H9 (cell line): ENCODE measurements around the gene FLVCR2. TPM values are rescaled to one million over a fixed set of nuclear protein-coding genes. Genes with fewer than 3 reads are reported as not detected.

Source experiments
- DNase-seq: peaks from one replicate; pipeline ENCODE4 v3.0.0-alpha.2; 2017
- H2AFZ ChIP-seq: one replicate; pipeline ENCODE4 v1.6.1; 2013; ENCODE audit warnings: mild to moderate bottlenecking, low read length, control low read depth, moderate library complexity
- H2AK5ac ChIP-seq: 2 replicates; pipeline ENCODE4 v1.6.1; 2013; ENCODE audit warnings: low read length, control low read depth, mixed read lengths; ENCODE audit not compliant: insufficient read length
- H2BK120ac ChIP-seq: one replicate; pipeline ENCODE4 v1.6.1; 2013; ENCODE audit warnings: low read depth, mild to moderate bottlenecking, low read length, control low read depth, inconsistent platforms; ENCODE audit not compliant: poor library complexity, severe bottlenecking
- H2BK12ac ChIP-seq: 2 replicates; pipeline ENCODE4 v1.6.1; 2013; ENCODE audit warnings: low read length, control low read depth, mixed read lengths, low read depth; ENCODE audit not compliant: insufficient read length
- H2BK15ac ChIP-seq: 2 replicates; pipeline ENCODE4 v1.6.1; 2013; ENCODE audit warnings: low read depth, low read length, control low read depth
- H2BK20ac ChIP-seq: one replicate; pipeline ENCODE4 v1.6.1; 2013; ENCODE audit warnings: low read depth, mild to moderate bottlenecking, low read length, control low read depth, inconsistent platforms; ENCODE audit not compliant: poor library complexity, severe bottlenecking
- H2BK5ac ChIP-seq: 2 replicates; pipeline ENCODE4 v1.6.1; 2013; ENCODE audit warnings: low read length, control low read depth, mixed read lengths; ENCODE audit not compliant: insufficient read length
- H3K14ac ChIP-seq: 2 replicates; pipeline ENCODE4 v1.6.1; 2013; ENCODE audit warnings: low read length, control low read depth; ENCODE audit not compliant: insufficient read depth
- H3K18ac ChIP-seq: 2 replicates; pipeline ENCODE4 v1.6.1; 2013; ENCODE audit warnings: low read depth, mild to moderate bottlenecking, mixed read lengths, low read length, control low read depth; ENCODE audit not compliant: insufficient read length
- H3K23ac ChIP-seq: 2 replicates; pipeline ENCODE4 v1.6.1; 2013; ENCODE audit warnings: low read length, control low read depth, mixed read lengths, low read depth; ENCODE audit not compliant: insufficient read length
- H3K23me2 ChIP-seq: 2 replicates; pipeline ENCODE4 v1.6.1; 2013; ENCODE audit warnings: low read depth, mild to moderate bottlenecking, mixed read lengths, low read length, control low read depth; ENCODE audit not compliant: insufficient read length, poor library complexity, severe bottlenecking
- H3K27ac ChIP-seq: 2 replicates; pipeline ENCODE4 v1.5.1; 2013; ENCODE audit warnings: low read length, control low read depth, mixed read lengths, low read depth; ENCODE audit not compliant: insufficient read length
- H3K27me3 ChIP-seq: 2 replicates; pipeline ENCODE4 v1.6.1; 2013; ENCODE audit warnings: low read length, control low read depth, inconsistent platforms; ENCODE audit not compliant: insufficient read depth
- H3K4ac ChIP-seq: 2 replicates; pipeline ENCODE4 v1.6.1; 2013; ENCODE audit warnings: low read depth, mild to moderate bottlenecking, control low read depth, inconsistent platforms, low read length, moderate library complexity
- H3K4me1 ChIP-seq: 2 replicates; pipeline ENCODE4 v1.6.1; 2013; ENCODE audit warnings: low read length, control low read depth, inconsistent platforms; ENCODE audit not compliant: insufficient read depth
- H3K4me2 ChIP-seq: 2 replicates; pipeline ENCODE4 v1.6.1; 2013; ENCODE audit warnings: low read length, control low read depth, mixed read lengths; ENCODE audit not compliant: insufficient read length, insufficient read depth
- H3K56ac ChIP-seq: 2 replicates; pipeline ENCODE4 v1.6.1; 2013; ENCODE audit warnings: low read depth, mild to moderate bottlenecking, mixed read lengths, low read length, control low read depth; ENCODE audit not compliant: insufficient read length
- H3K79me1 ChIP-seq: 2 replicates; pipeline ENCODE4 v1.6.1; 2013; ENCODE audit warnings: low read depth, mild to moderate bottlenecking, moderate library complexity, low read length, control low read depth, inconsistent platforms; ENCODE audit not compliant: insufficient read depth, poor library complexity, severe bottlenecking
- H3K79me2 ChIP-seq: 2 replicates; pipeline ENCODE4 v1.6.1; 2013; ENCODE audit warnings: low read length, control low read depth, inconsistent platforms; ENCODE audit not compliant: insufficient read depth
- H3K9ac ChIP-seq: 2 replicates; pipeline ENCODE4 v1.6.1; 2013; ENCODE audit warnings: low read length, control low read depth, mixed read lengths; ENCODE audit not compliant: insufficient read length; ENCODE audit errors: extremely low read depth
- H3K9me3 ChIP-seq: one replicate; pipeline ENCODE4 v1.6.1; 2013; ENCODE audit warnings: low read depth, low read length, inconsistent platforms; ENCODE audit not compliant: control insufficient read depth
- H3T11ph ChIP-seq: one replicate; pipeline ENCODE4 v1.6.1; 2013; ENCODE audit warnings: mild to moderate bottlenecking, low read length, control low read depth, inconsistent platforms
- H4K20me1 ChIP-seq: one replicate; pipeline ENCODE4 v1.6.1; 2013; ENCODE audit not compliant: control insufficient read depth, insufficient read length, insufficient read depth
- H4K5ac ChIP-seq: 2 replicates; pipeline ENCODE4 v1.6.1; 2013; ENCODE audit warnings: low read depth, mild to moderate bottlenecking, mixed read lengths, low read length, control low read depth; ENCODE audit not compliant: insufficient read length
- H4K8ac ChIP-seq: replicated peaks from 2 replicates; pipeline ENCODE4 v1.6.1; 2013; ENCODE audit warnings: low read length, control low read depth, mixed read lengths, low read depth; ENCODE audit not compliant: insufficient read length
- H4K91ac ChIP-seq: 2 replicates; pipeline ENCODE4 v1.6.1; 2013; ENCODE audit warnings: low read depth, mild to moderate bottlenecking, moderate library complexity, mixed read lengths, low read length, control low read depth; ENCODE audit not compliant: insufficient read length
- H3K27ac Mint-ChIP-seq, 3 experiments: 2 replicates in 2 of 3; 3 replicates in 1 of 3; pipeline ENCODE4 v1.8.0; 2020 to 2021; ENCODE audit warnings: mixed read lengths in 3 of 3, mild to moderate bottlenecking in 1 of 3, moderate library complexity in 1 of 3
- H3K27me3 Mint-ChIP-seq: 2 replicates; pipeline ENCODE4 v1.8.0; 2021; ENCODE audit warnings: low read depth, mild to moderate bottlenecking, moderate library complexity, mixed read lengths
- H3K36me3 Mint-ChIP-seq, 3 experiments: 2 replicates in 2 of 3; 3 replicates in 1 of 3; pipeline ENCODE4 v1.8.0; 2020 to 2021; ENCODE audit warnings: low read depth in 3 of 3, mixed read lengths in 3 of 3; ENCODE audit not compliant: insufficient read depth in 1 of 3
- H3K4me1 Mint-ChIP-seq, 2 experiments: 2 replicates each; pipeline ENCODE4 v1.8.0; 2020; ENCODE audit warnings: mixed read lengths in 2 of 2
- H3K4me3 Mint-ChIP-seq, 2 experiments: 2 replicates in 1 of 2; 3 replicates in 1 of 2; pipeline ENCODE4 v1.8.0; 2020 to 2021; ENCODE audit warnings: mild to moderate bottlenecking in 2 of 2, mixed read lengths in 2 of 2, moderate library complexity in 1 of 2
- H3K9me3 Mint-ChIP-seq, 2 experiments: 2 replicates in 1 of 2; 3 replicates in 1 of 2; pipeline ENCODE4 v1.8.0; 2020; ENCODE audit warnings: mild to moderate bottlenecking in 2 of 2, mixed read lengths in 2 of 2, moderate library complexity in 1 of 2
- WGBS: extraction: QIAGEN DNeasy Blood & Tissue Kit; methylation state at CpG from one replicate; pipeline ENCODE4 v1.1.7; 2013; ENCODE audit warnings: missing lambda C conversion rate, low lambda C conversion rate, mixed read lengths; ENCODE audit not compliant: insufficient read length; ENCODE audit errors: extremely low coverage; 5-methylcytosine and 5-hydroxymethylcytosine counted together
- total RNA-seq: library from RNA; stranded (reverse); gene quantifications from 2 replicates; pipeline ENCODE4 v1.2.1, GENCODE V29; 2021
- TF ChIP-seq, protein P1 (sequence below): fragments of 200-600 bp; sonication (generic); conservative IDR thresholded peaks from 3 replicates; pipeline ENCODE4 v1.8.0; 2021; ENCODE audit warnings: antibody characterized with exemption, mild to moderate bottlenecking

FLVCR2 gene
- total RNA-seq, 1 experiment from 2014 or later = 7.1 TPM

DNA sequence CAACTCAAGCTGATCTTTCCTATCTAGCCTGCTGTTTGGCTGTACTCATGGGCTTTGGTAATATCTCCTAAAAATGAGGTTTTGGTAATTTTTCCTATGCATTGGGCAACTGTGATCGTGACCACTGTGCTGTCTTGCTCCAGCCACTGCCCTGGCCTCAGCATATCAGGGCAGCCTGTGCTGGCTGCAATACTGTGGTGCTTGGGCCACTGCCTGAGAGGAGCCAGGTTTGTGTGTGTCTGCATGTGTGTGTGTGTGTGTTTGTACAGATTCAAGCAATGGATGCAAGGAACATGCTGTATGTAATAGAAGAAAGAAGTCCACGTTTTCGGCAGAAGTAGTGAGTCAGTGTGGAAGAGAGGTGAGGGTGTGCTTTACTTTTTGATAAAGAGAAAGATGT lies 69.2 kb downstream of the FLVCR2 start:
- Histone ChIP-seq H2BK12ac (no peak overlapping the region), H2BK20ac (no peak overlapping the region), H3K9ac (no peak overlapping the region), H4K8ac (no peak overlapping the region), H3K27me3 (no peaks in the 10 kb centered on the region), H2BK15ac (no peak overlapping the region), H3K9me3 (no peaks in the 10 kb centered on the region), H2AFZ (no peak overlapping the region), H3K23me2 (no peaks in the 10 kb centered on the region), H3K4me2 (no peak overlapping the region), H3K4ac (no peak overlapping the region), H4K5ac (no peak overlapping the region), H4K20me1 (no peaks in the 10 kb centered on the region), H4K91ac (no peak overlapping the region), H3K27ac (no peak overlapping the region), H3K14ac (no peak overlapping the region), H3T11ph (no peak overlapping the region), H3K56ac (no peak overlapping the region), H3K18ac (no peak overlapping the region), H3K23ac (no peak overlapping the region), H3K4me1 (no peaks in the 10 kb centered on the region), H2BK5ac (no peak overlapping the region), H2BK120ac (no peak overlapping the region), H3K79me2 (no peaks in the 10 kb centered on the region), H3K79me1 (no peaks in the 10 kb centered on the region), H2AK5ac (no peak overlapping the region)
- H3K27ac Mint-ChIP-seq = peak overlapping the region in 1 of 3 experiments; percentile 6; a peak in 3 of 7 replicates
- DNase-seq = no peak
- H3K4me1 Mint-ChIP-seq = no peaks in the 10 kb centered on the region
- H3K4me3 Mint-ChIP-seq = no peak overlapping the region
- peaks cover 27 to 48% (median 35%) of the 10 kb centered on the region in 3 experiments for H3K36me3 Mint-ChIP-seq
- TF ChIP-seq, protein P1, sequence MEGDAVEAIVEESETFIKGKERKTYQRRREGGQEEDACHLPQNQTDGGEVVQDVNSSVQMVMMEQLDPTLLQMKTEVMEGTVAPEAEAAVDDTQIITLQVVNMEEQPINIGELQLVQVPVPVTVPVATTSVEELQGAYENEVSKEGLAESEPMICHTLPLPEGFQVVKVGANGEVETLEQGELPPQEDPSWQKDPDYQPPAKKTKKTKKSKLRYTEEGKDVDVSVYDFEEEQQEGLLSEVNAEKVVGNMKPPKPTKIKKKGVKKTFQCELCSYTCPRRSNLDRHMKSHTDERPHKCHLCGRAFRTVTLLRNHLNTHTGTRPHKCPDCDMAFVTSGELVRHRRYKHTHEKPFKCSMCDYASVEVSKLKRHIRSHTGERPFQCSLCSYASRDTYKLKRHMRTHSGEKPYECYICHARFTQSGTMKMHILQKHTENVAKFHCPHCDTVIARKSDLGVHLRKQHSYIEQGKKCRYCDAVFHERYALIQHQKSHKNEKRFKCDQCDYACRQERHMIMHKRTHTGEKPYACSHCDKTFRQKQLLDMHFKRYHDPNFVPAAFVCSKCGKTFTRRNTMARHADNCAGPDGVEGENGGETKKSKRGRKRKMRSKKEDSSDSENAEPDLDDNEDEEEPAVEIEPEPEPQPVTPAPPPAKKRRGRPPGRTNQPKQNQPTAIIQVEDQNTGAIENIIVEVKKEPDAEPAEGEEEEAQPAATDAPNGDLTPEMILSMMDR = no peak
- no CpG with 5 or more reads among the region's 3 CpGs for WGBS
- no peaks in the 10 kb centered on the region for H3K27me3 Mint-ChIP-seq
- H3K9me3 Mint-ChIP-seq = no peaks in the 10 kb centered on the region
